Measurements from ENCODE around the gene EID3.
"Not testable (repeated sequence)": the region's sequence is repeated elsewhere in the genome, so short reads cannot be mapped to it uniquely, and the experiment has no call there.

EID3 gene

DNA sequence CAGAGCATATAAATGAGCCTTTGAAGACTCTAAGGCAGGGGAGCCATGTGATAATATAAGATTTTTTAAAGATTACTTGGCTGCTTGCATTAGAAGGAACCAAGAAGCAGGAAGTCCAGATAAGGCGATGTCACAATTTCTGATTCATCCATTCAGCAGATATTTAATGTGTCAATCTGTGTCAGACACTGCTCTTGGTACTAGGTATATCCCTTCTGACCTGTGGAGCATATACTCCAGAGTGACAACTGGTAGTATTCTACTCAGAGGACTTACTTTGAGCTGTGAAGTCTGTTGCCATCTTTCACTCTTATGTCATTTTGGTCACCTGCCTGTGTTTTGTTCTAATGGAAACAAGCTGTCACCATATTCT is 10.7 kb downstream of the EID3 start:
- no peak for DNase-seq

DNA sequence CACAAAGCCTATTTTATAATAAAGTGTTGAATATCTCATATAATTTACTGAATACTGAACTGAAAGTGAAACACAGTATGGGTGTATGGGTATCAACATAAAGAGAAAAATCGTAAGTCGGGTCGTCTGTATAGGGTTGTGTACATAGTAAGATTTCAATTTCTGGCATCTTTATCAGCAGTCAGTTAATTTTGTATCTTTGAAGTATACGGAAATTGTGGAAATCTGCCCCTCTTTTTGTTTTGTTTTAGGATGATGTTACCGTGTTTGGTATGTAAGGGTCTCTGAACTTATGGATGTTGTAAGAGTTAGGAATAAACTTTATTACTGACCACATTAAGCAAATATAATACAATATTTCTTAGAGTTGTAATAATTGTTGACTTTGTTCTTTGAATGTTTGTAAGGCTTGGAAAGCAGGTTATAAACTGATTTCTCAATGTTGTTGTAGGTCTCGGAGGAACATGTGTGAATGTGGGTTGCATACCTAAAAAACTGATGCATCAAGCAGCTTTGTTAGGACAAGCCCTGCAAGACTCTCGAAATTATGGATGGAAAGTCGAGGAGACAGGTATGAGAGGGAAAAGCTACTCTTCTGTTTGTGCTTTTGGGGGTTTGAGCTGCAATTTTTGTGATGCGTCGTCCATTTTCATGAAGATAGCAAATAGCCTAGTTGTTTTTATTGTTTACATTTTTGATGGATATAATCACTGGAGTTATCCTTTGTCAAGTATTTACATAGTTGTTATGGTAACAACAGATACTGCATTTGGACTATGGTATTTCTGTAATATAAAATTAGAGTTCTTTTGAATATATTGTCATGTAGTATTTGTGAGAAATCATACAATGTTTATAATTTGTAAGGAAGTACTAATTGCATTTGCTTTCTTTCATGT is 12.0 kb downstream of the EID3 start:
- no peak for DNase-seq

DNA sequence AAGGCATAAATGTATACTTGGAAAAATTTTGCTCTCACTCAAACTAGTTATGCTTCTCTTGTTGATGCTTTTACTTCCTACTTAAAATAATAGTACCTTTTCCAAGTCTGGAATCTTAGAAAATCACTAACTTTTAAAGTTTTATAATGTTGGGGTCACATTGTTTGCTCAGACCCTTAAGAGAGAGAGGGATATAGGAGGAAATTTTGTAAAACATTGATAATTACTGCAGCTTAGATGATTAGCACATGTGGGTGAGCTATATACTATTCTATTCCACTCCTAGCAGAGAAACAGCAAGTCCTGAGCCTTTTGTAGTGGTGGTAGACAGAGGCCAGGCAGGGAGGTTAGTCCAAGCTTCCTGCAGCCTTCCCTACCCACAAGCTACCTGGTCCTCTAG is 13.4 kb downstream of the EID3 start:
- no peak for DNase-seq

- DNase-seq = no peak
Measured at GRCh38 chr12:104317538-104318210, 14.1 kb downstream of the EID3 start.

GRCh38 chr12:104319028-104319427 is 15.5 kb downstream of the EID3 start:
- DNase-seq = no peak

DNA sequence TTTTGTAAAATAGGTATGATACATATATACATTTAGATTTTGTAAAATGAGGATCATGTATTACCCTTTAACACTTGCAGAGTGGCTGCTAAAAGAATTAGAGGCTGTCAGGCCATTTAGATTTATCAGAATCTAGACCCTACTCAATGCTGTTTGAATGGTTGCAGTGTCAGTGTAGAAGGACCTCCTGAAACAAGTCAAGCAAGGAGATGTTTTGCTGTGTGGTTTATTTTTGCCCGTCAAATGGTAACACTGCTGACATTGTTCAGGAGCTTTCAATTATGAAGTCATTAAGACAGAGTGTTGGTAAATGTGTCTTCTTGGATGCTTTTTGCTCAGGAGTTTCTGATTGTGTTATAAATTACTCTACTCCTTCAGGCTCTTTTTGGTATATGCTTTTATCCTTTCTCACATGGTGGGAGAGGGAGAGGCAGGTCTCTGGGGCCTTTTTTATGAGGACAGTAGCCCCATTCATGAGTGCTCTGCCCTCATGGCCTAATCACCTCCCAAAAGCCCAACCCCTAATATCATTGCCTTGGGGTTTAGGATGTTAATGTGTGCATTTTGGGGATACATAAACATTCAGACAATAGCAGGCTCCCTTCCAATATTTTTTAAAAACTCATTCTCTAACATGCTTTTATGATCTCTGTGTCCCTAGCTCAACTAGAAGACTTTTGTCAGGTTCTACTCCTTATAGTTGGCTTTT is 16.5 kb downstream of the EID3 start:
- DNase-seq = no peak

DNA sequence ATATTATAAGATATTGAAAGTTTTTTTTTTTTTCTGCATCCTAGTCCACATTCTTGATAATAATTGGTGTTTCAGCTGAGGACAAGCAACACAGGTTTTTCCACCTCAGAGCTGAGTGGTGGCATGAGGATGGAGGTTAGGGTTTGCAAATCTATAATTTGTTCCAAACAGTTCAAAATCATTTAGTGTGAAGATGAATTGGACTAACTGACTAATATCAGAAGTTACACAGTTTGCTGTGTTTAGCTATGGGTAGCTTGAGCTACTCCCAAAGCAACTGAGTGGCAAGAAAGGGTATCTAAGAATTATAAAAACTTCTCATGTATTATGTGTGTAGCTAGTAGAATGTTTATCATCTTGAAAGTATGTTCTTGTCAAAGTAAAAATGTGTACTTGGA is 17.1 kb downstream of the EID3 start:
- DNase-seq = no peak

GRCh38 chr12:104321949-104322348 is 18.4 kb downstream of the EID3 start:
- no peak for DNase-seq

DNA sequence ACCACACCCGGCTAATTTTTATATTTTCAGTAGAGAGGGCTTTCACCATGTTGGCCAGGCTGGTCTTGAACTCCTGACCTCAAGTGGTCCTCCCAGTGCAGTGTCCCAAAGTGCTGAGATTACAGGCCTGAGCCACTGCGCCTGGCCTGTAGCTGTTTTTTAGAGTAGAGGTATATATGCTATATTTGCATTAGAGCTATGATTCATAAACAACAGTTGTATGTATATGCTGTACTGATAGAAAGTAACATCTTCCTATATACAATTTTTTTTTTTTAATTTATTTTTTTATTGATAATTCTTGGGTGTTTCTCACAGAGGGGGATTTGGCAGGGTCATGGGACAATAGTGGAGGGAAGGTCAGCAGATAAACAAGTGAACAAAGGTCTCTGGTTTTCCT is 19.0 kb downstream of the EID3 start:
- not testable (repeated sequence) for DNase-seq

- no peak for DNase-seq
Measured at GRCh38 chr12:104323899-104324298, 20.4 kb downstream of the EID3 start.

- not testable (repeated sequence) for DNase-seq
Measured at GRCh38 chr12:104328278-104328677, 24.7 kb downstream of the EID3 start.

DNA sequence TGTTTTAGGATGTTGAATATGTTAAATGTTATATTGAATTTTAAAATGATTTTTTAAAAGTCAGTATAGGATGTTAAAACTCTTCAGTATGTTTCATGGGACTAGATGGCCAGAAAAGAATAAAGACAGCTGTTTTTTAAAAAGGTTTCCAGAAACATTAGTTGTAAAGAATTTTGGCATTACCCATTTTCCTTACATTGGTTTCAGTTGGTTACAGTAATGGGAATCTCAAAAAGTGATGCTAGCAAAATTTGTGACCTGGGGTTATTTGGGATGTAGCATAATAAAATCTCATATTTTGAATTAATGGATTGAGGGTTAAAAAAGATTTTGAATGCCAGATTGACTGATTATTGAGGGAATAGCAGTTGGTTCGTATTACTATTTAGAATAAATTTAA is 25.3 kb downstream of the EID3 start:
- DNase-seq = no peak

- DNase-seq = no peak
Measured at GRCh38 chr12:104329707-104330532, 26.4 kb downstream of the EID3 start.

- DNase-seq = no peak
Measured at GRCh38 chr12:104331376-104331775, 27.8 kb downstream of the EID3 start.

DNA sequence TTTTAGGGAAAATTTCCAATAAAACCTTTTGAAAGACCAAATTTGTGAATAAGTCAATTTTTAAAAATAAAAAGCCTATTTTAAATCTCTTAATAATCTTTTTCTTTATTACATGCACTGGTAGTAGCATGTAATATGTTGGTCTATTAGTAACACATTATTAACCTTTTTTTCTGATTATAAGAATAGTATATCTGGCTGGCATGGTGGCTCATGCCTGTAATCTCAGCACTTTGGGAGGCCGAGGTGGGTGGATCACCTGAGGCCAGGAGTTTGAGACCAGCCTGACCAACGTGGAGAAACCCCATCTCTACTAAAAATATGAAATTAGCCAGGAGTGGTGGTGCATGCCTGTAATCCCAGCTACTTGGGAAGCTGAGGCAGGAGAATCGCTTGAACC is 28.7 kb downstream of the EID3 start:
- not testable (repeated sequence) for DNase-seq

DNA sequence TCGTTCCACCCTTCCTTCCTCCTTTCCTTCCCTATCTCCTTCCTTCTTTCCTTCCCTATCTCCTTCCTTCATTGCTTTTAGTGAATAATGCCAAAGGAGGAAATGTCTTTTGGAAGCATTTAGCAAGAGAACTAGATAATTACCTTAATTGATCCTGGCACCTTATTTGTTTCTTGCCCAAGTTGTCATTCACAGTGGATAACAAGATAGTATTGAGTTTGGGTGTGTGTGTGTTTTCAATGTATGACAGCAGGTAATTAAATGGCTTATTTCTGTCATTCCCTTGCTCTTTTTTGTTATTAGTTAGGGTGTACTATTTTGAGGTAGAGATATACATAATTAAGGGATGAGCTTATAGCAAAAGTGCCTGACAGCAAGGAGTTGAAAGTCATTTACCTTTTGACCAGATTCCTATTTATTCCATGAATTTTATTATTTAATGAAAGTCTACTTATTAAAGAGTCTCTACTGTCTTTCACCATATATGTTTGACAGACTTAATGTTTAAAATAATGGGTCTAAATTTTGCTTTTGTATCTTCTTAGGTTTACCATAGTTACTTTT is 30.2 kb downstream of the EID3 start:
- no peak for DNase-seq

DNA sequence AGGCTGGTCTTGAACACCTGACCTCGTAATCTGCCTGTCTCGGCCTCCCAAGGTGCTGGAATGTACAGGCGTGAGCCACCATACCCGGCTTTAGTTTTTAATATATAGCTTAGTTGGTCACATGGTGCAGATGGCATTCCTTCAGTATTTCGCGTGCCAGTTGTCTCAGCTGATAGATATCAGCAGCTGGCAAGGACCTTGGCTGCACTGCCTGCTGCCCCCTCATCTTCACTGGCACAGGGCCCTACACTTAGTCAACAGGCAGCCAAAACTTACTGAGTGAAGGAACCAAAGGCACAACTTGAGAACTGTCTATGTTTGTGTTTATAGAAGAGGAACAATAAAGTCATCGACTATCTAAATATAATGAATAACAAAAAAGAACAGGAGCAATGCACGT is 31.0 kb downstream of the EID3 start:
- no peak for DNase-seq

- DNase-seq = no peak
Measured at GRCh38 chr12:104336115-104336514, 32.6 kb downstream of the EID3 start.

DNA sequence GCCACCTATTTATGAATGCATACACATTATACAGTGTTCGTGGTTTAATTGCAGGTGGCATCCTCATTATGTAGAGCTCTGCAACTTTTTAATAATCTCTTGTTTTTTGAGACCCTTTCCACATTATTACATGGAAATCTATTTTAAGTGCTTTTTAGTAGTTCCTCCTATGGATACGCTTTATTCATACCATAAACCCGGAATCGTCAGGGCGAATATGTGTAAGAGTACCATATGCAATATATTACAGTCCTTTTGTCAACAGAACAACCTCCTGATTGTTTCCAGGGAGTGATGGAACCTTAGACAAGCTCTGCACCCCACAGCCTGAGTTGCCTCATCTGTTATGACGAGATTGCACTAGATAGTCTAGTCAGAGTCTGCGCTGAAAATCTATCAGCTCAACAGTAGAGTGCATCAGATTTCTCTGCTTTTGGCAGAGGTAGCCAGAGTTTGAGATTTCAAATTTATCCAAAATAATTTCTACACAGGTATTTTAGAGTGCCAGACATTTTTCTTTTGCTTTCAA is 33.6 kb downstream of the EID3 start:
- no peak for DNase-seq

DNA sequence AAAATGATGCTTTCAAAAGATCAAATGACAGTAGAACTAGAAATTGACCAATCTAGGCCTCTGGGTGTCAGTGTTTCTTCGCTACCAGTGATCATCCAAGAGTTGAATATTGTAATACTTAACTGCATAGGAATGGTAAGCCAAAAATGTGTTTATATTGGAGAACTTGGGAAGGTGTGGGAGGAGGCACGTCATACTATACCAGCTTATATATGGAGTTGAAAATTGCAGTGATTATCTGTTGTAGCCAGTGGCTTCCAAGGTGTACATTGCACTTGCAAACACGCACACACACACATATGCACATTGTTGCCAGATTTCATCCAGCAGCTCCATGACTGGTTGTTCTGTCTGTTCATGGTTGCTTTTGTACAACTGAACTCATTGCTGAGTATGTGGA is 36.1 kb downstream of the EID3 start:
- no peak for DNase-seq

DNA sequence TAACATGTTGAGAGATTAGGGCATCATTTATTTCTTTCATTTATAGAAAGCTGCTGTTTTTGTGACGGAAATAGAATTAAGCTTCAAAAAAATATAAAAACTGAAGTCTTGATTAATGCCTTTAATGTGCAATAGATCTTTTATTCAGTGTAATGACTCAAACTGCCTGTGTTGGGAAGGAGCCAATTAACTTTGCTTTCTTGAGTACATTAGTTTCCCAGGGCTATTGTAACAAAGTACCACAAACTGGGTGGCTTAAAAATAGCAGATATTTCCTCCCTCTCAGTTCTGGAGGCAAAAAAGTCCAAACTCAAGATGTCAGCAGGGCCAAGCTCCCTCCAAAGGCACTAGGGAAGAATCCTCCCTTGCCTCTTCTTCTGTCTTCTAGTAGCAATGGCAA is 36.6 kb downstream of the EID3 start:
- no peak for DNase-seq

DNA sequence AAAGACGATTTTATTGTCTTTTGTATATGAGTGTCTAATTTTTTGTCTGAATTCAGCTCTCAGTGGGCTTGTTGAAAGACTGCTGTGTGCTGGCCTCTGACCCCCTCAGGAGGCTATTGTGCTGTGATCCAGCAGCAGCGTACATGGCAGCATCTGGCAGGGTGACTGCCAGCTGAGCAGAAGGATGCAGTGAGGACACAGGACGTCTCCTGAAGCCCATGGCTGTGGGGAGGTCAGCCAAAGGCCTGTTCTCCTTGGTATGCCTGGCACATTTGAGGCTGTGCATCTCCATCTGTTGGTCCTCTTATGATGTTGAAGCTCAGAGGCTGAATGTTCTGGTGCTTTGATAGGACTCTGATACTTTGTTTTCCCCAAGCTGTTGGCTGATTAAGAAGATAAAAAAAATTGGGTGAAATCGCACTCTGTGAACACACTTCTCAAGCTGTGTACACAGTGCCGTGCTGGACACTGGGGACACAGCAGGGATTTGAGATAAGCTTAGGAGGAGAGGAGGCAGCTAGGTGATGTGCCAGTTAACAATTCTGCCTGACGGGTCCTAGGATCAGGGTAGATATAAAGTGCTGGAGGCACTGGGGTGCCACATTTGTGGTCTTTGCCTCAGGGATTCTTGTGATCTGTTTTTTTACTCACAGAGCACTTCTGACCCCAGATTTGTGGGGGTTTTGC is 37.5 kb downstream of the EID3 start:
- DNase-seq = no peak
